Body of pancreas (tissue), 4 donors: ENCODE measurements around the gene CBX7. TPM values are rescaled to one million over a fixed set of nuclear protein-coding genes. Genes with fewer than 3 reads are reported as not detected.

ENCODE experiments used
- ATAC-seq: fragments of 150-250 bp; one replicate; pipeline ENCODE4 v1.9.1; 2016
- DNase-seq, 4 donors: peaks; one replicate each; pipeline ENCODE4 v3.0.0-alpha.2; 2019
- H3K27ac ChIP-seq, 4 donors: fragments of 200-600 bp; sonication (generic); 1 replicate in 3 of 4; 2 replicates in 1 of 4; pipeline versions ENCODE4 v1.5.1 to v1.6.1; 2016 to 2019; ENCODE audit warnings: mild to moderate bottlenecking in 1 of 4, mixed read lengths in 1 of 4, moderate library complexity in 1 of 4
- H3K27me3 ChIP-seq, 2 donors: fragments of 200-600 bp; sonication (generic); one replicate each; pipeline ENCODE4 v1.6.0; 2016; ENCODE audit warnings: mild to moderate bottlenecking in 1 of 2
- H3K36me3 ChIP-seq, 2 donors: fragments of 200-600 bp; sonication (generic); replicated peaks in 1 of 2; 2 replicates each; pipeline ENCODE4 v1.5.1; 2016; ENCODE audit warnings: low read depth in 2 of 2; ENCODE audit not compliant: insufficient read depth in 1 of 2
- H3K4me1 ChIP-seq: fragments of 200-600 bp; sonication (generic); one replicate; pipeline ENCODE4 v1.6.0; 2016
- H3K4me3 ChIP-seq, 2 donors: fragments of 200-600 bp; sonication (generic); 1 replicate in 1 of 2; 2 replicates in 1 of 2; pipeline ENCODE4 v1.5.1; 2016 to 2019
- H3K9me3 ChIP-seq, 3 donors: fragments of 200-600 bp; sonication (generic); 1 replicate in 2 of 3; 2 replicates in 1 of 3; pipeline ENCODE4 v1.5.1; 2016
- POLR2A ChIP-seq, 3 donors: fragments of 450-650 bp; IDR thresholded peaks; one replicate each; pipeline ENCODE4 v1.6.1; 2016; ENCODE audit warnings: antibody characterized with exemption in 3 of 3, mild to moderate bottlenecking in 2 of 3
- WGBS, 2 donors: methylation state at CpG; one replicate each; pipeline ENCODE4 v1.1.5; 2017; 5-methylcytosine and 5-hydroxymethylcytosine counted together
- intact Hi-C: fragments of 100-400 bp; cut with DNase I; formaldehyde crosslinking; loops from one replicate; pipeline ENCODE4 v1.15.1; 2023
- total RNA-seq, 2 donors: library from RNA; depleted of rRNA; stranded (reverse); fragments of >200 nt; gene quantifications; one replicate each; pipeline ENCODE4 v1.1.0, GENCODE V29; 2016
- TF ChIP-seq, protein P1 (sequence below), 7 experiments: fragments of 450-650 bp in 4 of 7; fragments of 200-600 bp in 3 of 7; sonication (generic) in 3 of 7; IDR thresholded peaks; one replicate each; pipeline ENCODE4 v1.5.1; 2016 to 2019; ENCODE audit warnings: antibody characterized with exemption in 7 of 7

Gene CBX7
- total RNA-seq, 2 donors from 2014 or later: 38.1 to 41.2 TPM

DNA sequence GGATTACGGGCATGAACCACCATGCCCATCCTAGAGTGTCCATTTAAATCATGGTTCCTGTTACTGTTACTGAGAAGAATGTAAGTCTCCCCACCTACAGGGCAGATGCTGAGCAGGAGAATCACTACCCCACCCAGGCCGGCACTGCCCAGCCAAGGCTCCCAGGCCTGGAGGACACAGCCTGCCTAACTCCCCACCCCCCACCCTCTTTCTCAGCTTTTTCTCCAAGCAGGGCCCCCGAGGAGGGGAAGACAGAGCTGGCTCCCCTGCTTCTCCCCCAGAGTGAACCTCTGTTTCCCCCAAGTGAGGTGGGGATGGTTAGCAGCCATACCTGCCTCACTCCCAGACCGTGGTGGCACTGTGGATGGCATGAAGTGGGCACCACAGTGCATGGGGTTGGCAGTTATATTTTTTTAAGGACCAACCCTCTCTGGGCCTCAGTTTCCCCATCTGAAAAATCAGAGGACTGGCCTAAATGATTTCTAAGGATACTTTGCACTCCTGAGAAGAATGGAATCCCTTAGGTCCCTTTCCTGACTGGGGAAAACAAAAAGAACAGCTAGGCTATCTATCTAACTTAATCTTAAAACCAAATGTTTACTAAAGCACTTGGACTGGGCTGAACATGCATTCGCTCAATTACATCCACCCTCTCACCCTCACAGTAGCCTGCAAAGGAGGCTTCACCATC lies 5.0 kb downstream of the CBX7 start:
- TF ChIP-seq POLR2A (IDR thresholded peaks at IDR 0.05): no peak
- H3K36me3 ChIP-seq: no peaks in the 10 kb centered on the region
- no peaks in the 10 kb centered on the region for H3K9me3 ChIP-seq
- 74 to 85% methylated on average over 4 to 5 of the region's 5 CpGs for WGBS, 2 donors
- no peak overlapping the region for H3K4me3 ChIP-seq
- no peak for DNase-seq
- no peak for ATAC-seq
- peak overlapping the region in 3 of 4 donors; percentile 53 to 64 (median 61) for H3K27ac ChIP-seq
- H3K27me3 ChIP-seq: no peaks in the 10 kb centered on the region
- intact Hi-C loops: no loop called here
- peaks cover 77% of the 10 kb centered on the region for H3K4me1 ChIP-seq

DNA sequence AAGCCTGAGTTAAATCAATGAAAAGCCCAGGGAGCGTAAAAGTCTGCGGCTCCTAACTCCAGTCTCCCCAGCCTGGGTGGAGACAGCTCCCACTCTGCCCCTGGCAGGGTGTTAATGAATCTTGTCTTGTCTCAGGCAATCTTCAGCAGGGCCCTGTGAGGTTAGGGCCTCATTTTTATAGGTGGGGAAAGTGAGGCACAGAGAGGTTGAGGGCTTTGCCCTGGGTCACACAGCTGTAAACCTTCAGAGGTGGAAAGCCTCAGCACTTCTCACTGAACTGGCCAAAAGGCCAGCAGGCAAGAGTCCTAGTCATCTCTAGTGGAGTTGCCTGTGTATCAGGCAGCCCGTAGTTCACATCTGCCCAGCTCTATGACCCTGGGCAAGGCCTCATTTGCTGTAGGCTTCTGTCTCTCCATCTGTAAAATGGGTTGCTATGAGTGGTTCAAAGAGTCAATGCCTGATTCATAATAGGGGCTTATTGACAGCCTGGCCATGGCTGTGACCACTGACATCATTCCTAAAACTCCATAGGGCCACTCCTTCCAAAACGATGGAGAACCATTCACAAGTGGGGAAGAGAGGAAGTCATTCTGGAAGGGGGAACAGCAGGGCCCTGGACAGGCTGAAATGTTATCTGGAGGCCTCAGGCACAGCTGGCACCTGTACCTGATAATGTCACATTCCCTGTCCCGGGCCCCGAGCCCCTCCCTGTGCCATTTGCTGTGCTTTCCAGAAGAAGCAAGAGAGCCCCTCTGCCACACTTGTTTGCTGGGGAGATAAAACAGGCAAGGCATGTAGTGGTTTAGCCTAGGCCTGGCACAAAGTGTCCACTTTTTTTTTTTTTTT lies 6.0 kb downstream of the CBX7 start:
- Histone ChIP-seq H3K4me3 (no peak overlapping the region), H3K36me3 (no peaks in the 10 kb centered on the region), H3K4me1 (peaks cover 71% of the 10 kb centered on the region), H3K27ac (peak overlapping the region; percentile 82 to 89 (median 86)), H3K27me3 (no peaks in the 10 kb centered on the region), H3K9me3 (no peaks in the 10 kb centered on the region)
- intact Hi-C loops: no loop called here
- DNase-seq: peak in 2 of 4 donors; percentile 16 to 37
- 20 to 31% methylated on average over 6 of the region's 6 CpGs for WGBS, 2 donors
- TF ChIP-seq, protein P1, sequence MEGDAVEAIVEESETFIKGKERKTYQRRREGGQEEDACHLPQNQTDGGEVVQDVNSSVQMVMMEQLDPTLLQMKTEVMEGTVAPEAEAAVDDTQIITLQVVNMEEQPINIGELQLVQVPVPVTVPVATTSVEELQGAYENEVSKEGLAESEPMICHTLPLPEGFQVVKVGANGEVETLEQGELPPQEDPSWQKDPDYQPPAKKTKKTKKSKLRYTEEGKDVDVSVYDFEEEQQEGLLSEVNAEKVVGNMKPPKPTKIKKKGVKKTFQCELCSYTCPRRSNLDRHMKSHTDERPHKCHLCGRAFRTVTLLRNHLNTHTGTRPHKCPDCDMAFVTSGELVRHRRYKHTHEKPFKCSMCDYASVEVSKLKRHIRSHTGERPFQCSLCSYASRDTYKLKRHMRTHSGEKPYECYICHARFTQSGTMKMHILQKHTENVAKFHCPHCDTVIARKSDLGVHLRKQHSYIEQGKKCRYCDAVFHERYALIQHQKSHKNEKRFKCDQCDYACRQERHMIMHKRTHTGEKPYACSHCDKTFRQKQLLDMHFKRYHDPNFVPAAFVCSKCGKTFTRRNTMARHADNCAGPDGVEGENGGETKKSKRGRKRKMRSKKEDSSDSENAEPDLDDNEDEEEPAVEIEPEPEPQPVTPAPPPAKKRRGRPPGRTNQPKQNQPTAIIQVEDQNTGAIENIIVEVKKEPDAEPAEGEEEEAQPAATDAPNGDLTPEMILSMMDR (IDR thresholded peaks at IDR 0.05): no peak
- TF ChIP-seq POLR2A (IDR thresholded peaks at IDR 0.05): no peak
- no peak for ATAC-seq

GRCh38 chr22:39144101-39144767 lies 8.2 kb downstream of the CBX7 start:
- no peaks in the 10 kb centered on the region for H3K9me3 ChIP-seq
- peak overlapping the region; percentile 8 to 89 (median 54) for H3K27ac ChIP-seq
- H3K4me1 ChIP-seq: peaks cover 50% of the 10 kb centered on the region
- H3K27me3 ChIP-seq: no peaks in the 10 kb centered on the region
- ATAC-seq (peak; percentile 7), DNase-seq (peak in 3 of 4 donors; percentile 37 to 59 (median 40))
- TF ChIP-seq, protein P1 (IDR thresholded peaks at IDR 0.05): no peak
- TF ChIP-seq POLR2A (IDR thresholded peaks at IDR 0.05): peak in 1 of 3 donors; percentile 14
- peak overlapping the region in 1 of 2 donors; percentile 62 for H3K4me3 ChIP-seq
- WGBS, 2 donors: 12 to 21% methylated on average over 22 of the region's 22 CpGs
- intact Hi-C loops: no loop called here
- H3K36me3 ChIP-seq: no peaks in the 10 kb centered on the region

DNA sequence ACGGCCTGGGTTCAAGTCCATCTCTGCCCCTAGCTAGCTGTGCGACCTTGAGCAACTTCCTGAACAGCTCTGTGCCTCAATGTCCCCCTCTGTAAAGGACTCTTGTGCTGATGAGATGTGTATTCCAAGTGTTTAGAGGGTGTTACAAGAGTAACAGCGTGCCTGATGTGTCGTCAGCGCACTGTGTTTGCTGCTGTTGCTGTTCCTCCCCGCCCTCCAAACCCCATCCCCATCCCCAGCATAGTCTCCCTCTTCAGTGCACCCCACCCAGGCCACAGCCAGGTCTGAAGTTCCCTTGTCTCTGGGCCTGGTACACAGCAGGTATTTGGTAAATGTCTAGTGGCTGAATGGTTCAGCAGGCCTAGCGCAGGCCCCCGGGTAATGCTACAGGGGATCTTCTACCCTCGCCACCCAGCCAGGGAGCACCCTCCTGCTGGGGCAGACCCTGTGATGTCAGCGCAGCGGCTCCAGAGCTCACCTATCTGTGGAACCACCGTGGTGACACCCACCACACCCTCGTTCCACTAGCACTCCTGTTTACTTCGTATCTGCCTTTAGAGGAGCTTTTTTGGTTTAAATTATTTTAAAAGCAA lies 10.3 kb downstream of the CBX7 start:
- intact Hi-C loops: no loop called here
- no peak overlapping the region for H3K27ac ChIP-seq
- DNase-seq: no peak

More for the DNA sequence above, 10.3 kb downstream of the CBX7 start:
- H3K27me3 ChIP-seq: no peaks in the 10 kb centered on the region
- 92% methylated on average over 9 to 14 of the region's 14 CpGs for WGBS, 2 donors
- TF ChIP-seq, protein P1 (IDR thresholded peaks at IDR 0.05): no peak
- no peak for TF ChIP-seq POLR2A (IDR thresholded peaks at IDR 0.05)
- H3K36me3 ChIP-seq: no peaks in the 10 kb centered on the region
- no peak for ATAC-seq
- peaks cover 29% of the 10 kb centered on the region for H3K4me1 ChIP-seq
- no peak overlapping the region for H3K4me3 ChIP-seq
- no peaks in the 10 kb centered on the region for H3K9me3 ChIP-seq
